DND-41 (cell line): ENCODE measurements around the gene TRHDE.

Experiments
- EZH2 ChIP-seq: IDR thresholded peaks from 3 replicates; pipeline ENCODE4 v1.6.1; 2012; ENCODE audit warnings: borderline replicate concordance, low read depth, mild to moderate bottlenecking, moderate library complexity, low read length, inconsistent platforms; ENCODE audit not compliant: severe bottlenecking
- TF ChIP-seq, protein P1 (sequence below): IDR thresholded peaks from 2 replicates; pipeline ENCODE4 v1.5.1; 2012; ENCODE audit warnings: borderline replicate concordance, low read length, moderate library complexity, mild to moderate bottlenecking; ENCODE audit not compliant: poor library complexity, severe bottlenecking; ENCODE audit errors: extremely low read depth

DNA sequence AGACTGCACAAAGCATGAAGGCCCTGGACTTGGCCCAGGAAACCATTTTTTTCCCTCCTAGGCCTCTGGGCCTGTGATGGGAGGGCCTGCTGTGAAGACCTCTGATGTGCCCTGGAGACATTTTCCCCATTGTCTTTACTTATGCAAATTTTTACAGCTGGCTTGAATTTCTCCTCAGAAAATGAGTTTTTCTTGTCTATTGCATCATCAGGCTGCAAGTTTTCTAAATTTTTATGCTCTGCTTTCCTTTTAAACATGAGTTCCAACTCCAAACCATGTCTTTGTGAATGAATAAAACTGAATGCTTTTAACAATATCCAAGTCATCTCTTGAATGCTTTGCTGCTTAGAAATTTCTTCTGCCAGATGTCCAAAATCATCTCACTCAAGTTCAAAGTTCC is 43.7 kb upstream of the TRHDE start:
- TF ChIP-seq, protein P1, sequence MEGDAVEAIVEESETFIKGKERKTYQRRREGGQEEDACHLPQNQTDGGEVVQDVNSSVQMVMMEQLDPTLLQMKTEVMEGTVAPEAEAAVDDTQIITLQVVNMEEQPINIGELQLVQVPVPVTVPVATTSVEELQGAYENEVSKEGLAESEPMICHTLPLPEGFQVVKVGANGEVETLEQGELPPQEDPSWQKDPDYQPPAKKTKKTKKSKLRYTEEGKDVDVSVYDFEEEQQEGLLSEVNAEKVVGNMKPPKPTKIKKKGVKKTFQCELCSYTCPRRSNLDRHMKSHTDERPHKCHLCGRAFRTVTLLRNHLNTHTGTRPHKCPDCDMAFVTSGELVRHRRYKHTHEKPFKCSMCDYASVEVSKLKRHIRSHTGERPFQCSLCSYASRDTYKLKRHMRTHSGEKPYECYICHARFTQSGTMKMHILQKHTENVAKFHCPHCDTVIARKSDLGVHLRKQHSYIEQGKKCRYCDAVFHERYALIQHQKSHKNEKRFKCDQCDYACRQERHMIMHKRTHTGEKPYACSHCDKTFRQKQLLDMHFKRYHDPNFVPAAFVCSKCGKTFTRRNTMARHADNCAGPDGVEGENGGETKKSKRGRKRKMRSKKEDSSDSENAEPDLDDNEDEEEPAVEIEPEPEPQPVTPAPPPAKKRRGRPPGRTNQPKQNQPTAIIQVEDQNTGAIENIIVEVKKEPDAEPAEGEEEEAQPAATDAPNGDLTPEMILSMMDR = no peak
- TF ChIP-seq EZH2 = no peak
